MM.1S (cell line): ENCODE measurements around the gene SPCS3.

Experiments used
- EZH2 ChIP-seq: fragments of 300-600 bp; sonication (generic); optimal IDR thresholded peaks from 2 replicates; pipeline ENCODE3; 2017; ENCODE audit warnings: low read depth, mild to moderate bottlenecking, antibody characterized with exemption, low read length, mixed read lengths
- TF ChIP-seq, protein P1 (sequence below): fragments of 300-600 bp; sonication (generic); IDR thresholded peaks from 2 replicates; pipeline ENCODE4 v1.5.1; 2016; ENCODE audit warnings: antibody characterized with exemption, low read length, mixed read lengths

GRCh38 chr4:176313596-176314336 lies 6.0 kb upstream of the SPCS3 start:
- TF ChIP-seq, protein P1, sequence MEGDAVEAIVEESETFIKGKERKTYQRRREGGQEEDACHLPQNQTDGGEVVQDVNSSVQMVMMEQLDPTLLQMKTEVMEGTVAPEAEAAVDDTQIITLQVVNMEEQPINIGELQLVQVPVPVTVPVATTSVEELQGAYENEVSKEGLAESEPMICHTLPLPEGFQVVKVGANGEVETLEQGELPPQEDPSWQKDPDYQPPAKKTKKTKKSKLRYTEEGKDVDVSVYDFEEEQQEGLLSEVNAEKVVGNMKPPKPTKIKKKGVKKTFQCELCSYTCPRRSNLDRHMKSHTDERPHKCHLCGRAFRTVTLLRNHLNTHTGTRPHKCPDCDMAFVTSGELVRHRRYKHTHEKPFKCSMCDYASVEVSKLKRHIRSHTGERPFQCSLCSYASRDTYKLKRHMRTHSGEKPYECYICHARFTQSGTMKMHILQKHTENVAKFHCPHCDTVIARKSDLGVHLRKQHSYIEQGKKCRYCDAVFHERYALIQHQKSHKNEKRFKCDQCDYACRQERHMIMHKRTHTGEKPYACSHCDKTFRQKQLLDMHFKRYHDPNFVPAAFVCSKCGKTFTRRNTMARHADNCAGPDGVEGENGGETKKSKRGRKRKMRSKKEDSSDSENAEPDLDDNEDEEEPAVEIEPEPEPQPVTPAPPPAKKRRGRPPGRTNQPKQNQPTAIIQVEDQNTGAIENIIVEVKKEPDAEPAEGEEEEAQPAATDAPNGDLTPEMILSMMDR, result no peak
- no peak for TF ChIP-seq EZH2
